ENCODE results near the gene IPMK. TPM values are rescaled to one million over a fixed set of nuclear protein-coding genes. Genes with fewer than 3 reads are reported as not detected.
A peak's percentile ranks its signal among the peaks of the same experiment; 100 is the strongest.

The IPMK gene
- total and polyA plus RNA-seq, 2 of the 8 experiments (the other 6 are each of a cell fraction or from before 2014, with no cell fraction given), result 1.3 to 7.8 TPM

DNA sequence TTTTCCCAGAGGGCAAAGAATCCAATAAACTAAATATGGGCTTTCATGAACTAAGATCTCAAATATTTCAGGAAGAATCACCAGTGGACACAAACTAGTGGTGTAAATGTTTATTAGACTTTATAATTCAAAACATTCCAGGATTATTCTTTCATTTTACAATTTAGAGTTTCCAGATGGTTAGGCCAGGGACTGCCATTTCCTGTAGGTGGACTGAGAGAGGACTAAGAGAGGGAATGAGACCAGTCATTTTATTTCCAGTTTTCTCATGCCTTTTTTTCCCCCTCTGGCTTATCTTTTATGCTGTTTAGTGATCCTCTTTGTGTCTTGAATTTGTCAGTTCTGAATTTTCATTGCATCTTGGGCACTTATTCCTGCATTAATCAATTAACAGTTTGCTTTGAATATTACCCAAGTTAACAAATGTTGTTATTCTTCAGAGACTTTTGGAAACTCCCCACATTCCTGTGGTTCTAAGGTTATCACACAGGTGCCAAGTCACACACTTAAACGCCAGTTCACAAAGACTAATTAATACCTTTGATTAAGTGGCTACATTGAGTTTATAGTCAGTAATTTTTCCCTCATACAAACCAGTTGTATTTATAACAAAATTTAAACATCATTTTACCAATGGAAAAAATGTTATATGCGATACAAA, 13.5 kb upstream of the IPMK start:
- POLR2A ChIA-PET (ENCODE audit: partially characterized antibody), result no interaction called here
- TF ChIP-seq EP300 (IDR thresholded peaks at IDR 0.05; ENCODE audit: borderline replicate concordance in 1 of 2, low read depth in 2 of 2, low read length in 2 of 2) (no peak), TCF12 (IDR thresholded peaks at IDR 0.05; ENCODE audit: low read depth, low read length) (no peak), SUZ12 (IDR thresholded peaks at IDR 0.05; ENCODE audit: low read length) (no peak), KDM1A (IDR thresholded peaks at IDR 0.05; ENCODE audit: borderline replicate concordance, low read length) (no peak), PHF8 (conservative IDR thresholded peaks at IDR 0.05; ENCODE audit: low read depth, low read length) (no peak), SP2 (IDR thresholded peaks at IDR 0.05; ENCODE audit: low read length) (no peak), BRCA1 (IDR thresholded peaks at IDR 0.05; ENCODE audit: low read depth, low read length) (no peak), ZNF274 (IDR thresholded peaks at IDR 0.05; ENCODE audit: borderline replicate concordance, extremely low read depth, low read length) (no peak), EZH2 (IDR thresholded peaks at IDR 0.05; ENCODE audit: low read depth, low read length, severe bottlenecking) (no peak), RBBP5 (IDR thresholded peaks at IDR 0.05; ENCODE audit: borderline replicate concordance, low read depth, low read length) (no peak), CHD2 (IDR thresholded peaks at IDR 0.05; ENCODE audit: low read length) (no peak), NANOG (IDR thresholded peaks at IDR 0.05; ENCODE audit: insufficient read depth, low read depth, low read length, poor library complexity, severe bottlenecking) (no peak)
- TF ChIP-seq, protein P1, sequence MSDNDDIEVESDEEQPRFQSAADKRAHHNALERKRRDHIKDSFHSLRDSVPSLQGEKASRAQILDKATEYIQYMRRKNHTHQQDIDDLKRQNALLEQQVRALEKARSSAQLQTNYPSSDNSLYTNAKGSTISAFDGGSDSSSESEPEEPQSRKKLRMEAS (IDR thresholded peaks at IDR 0.05), result no peak

More for the DNA sequence above, 13.5 kb upstream of the IPMK start:
- Histone ChIP-seq H3K79me1 (ENCODE audit: low read depth, low read length) (no peaks in the 10 kb centered on the region), H3K79me2 (ENCODE audit: control insufficient read depth in 1 of 2, insufficient read depth in 2 of 2, low read length in 2 of 2) (no peaks in the 10 kb centered on the region), H3K14ac (ENCODE audit: insufficient read length) (no peak overlapping the region), H2BK5ac (ENCODE audit: low read depth, low read length) (no peak overlapping the region), H3K23me2 (ENCODE audit: low read depth, low read length) (no peaks in the 10 kb centered on the region), H2BK20ac (ENCODE audit: low read length) (no peak overlapping the region), H3K4me1 (replicated peaks in 1 of 4; ENCODE audit: control insufficient read depth in 3 of 4, insufficient read depth in 4 of 4, low read length in 3 of 4) (no peaks in the 10 kb centered on the region), H3K36me3 (ENCODE audit: control insufficient read depth in 2 of 4, insufficient read depth in 4 of 4, low read length in 3 of 4) (peaks cover 0 to 16% (median 4%) of the 10 kb centered on the region in 4 experiments; a peak in 4 of 8 replicates), H3K9ac (replicated peaks in 1 of 4; ENCODE audit: extremely low read depth in 1 of 4, low read depth in 3 of 4, low read length in 3 of 4) (peak overlapping the region in 1 of 4 experiments; percentile 13; a peak in 1 of 7 replicates), H3K27ac (ENCODE audit: low read depth, low read length) (no peak overlapping the region), H3K23ac (ENCODE audit: insufficient read length) (no peak overlapping the region), H3K27me3 (replicated peaks in 1 of 4; ENCODE audit: control insufficient read depth in 3 of 4, extremely low read depth in 1 of 4, insufficient read depth in 3 of 4, low read length in 3 of 4) (no peaks in the 10 kb centered on the region), H3K56ac (replicated peaks; ENCODE audit: insufficient read length, low read depth, low read length) (no peak overlapping the region), H2BK120ac (replicated peaks; ENCODE audit: low read depth, low read length) (no peak overlapping the region), H4K8ac (ENCODE audit: extremely low read depth, insufficient read depth, low read length) (no peak overlapping the region), H2AK5ac (ENCODE audit: low read depth, low read length) (no peak overlapping the region), H2BK12ac (ENCODE audit: low read depth, low read length) (no peak overlapping the region), H3K4me3 (ENCODE audit: extremely low read depth in 1 of 4, insufficient read depth in 2 of 4, low read depth in 3 of 4, low read length in 4 of 4) (no peak overlapping the region), H3K9me3 (ENCODE audit: insufficient read depth in 2 of 2, low read depth in 1 of 2, low read length in 1 of 2) (no peaks in the 10 kb centered on the region), H4K91ac (replicated peaks; ENCODE audit: insufficient read length, low read length) (no peak overlapping the region), H2BK15ac (ENCODE audit: low read length) (no peak overlapping the region), H3K4ac (replicated peaks; ENCODE audit: insufficient read length, low read depth, low read length) (no peak overlapping the region), H2AFZ (ENCODE audit: low read length) (no peak overlapping the region), H3K4me2 (ENCODE audit: insufficient read depth in 1 of 2, low read depth in 2 of 2, low read length in 2 of 2) (no peak overlapping the region), H4K5ac (ENCODE audit: insufficient read length, low read depth, low read length) (no peak overlapping the region), H3K18ac (ENCODE audit: extremely low read depth, low read length) (no peak overlapping the region), H4K20me1 (replicated peaks in 1 of 2; ENCODE audit: control insufficient read depth in 1 of 2, insufficient read depth in 2 of 2, low read length in 2 of 2) (no peaks in the 10 kb centered on the region)
- no peak for DNase-seq (ENCODE audit: low read depth in 1 of 2, low spot score in 2 of 2)
- no peak for FAIRE-seq
- CTCF ChIA-PET (ENCODE audit: partially characterized antibody), result interaction anchor here (1.7 kb wide), 1 partner anchor 10 kb away, joined by 4 read pairs; no protein-coding TSS in a partner anchor
- 89% methylated on average over 2 of the region's 2 CpGs; no CpG with 5 or more reads in 1 of the 2 experiments for WGBS, 2 experiments (ENCODE audit: extremely low coverage in 1 of 2, insufficient coverage in 1 of 2, insufficient read length in 1 of 2, insufficient replicate concordance in 2 of 2, low coverage in 1 of 2, low lambda C conversion rate in 2 of 2, missing lambda C conversion rate in 1 of 2)

Measured in H1 (cell line).